Anterior cingulate cortex (tissue), 58 donors: ENCODE data around the gene DPYSL3.

Experiments used
- DNase-seq, 58 donors: peaks; one replicate each; lab custom pipeline; 2025; lab: John Stamatoyannopoulos, UW

DPYSL3 gene

DNA sequence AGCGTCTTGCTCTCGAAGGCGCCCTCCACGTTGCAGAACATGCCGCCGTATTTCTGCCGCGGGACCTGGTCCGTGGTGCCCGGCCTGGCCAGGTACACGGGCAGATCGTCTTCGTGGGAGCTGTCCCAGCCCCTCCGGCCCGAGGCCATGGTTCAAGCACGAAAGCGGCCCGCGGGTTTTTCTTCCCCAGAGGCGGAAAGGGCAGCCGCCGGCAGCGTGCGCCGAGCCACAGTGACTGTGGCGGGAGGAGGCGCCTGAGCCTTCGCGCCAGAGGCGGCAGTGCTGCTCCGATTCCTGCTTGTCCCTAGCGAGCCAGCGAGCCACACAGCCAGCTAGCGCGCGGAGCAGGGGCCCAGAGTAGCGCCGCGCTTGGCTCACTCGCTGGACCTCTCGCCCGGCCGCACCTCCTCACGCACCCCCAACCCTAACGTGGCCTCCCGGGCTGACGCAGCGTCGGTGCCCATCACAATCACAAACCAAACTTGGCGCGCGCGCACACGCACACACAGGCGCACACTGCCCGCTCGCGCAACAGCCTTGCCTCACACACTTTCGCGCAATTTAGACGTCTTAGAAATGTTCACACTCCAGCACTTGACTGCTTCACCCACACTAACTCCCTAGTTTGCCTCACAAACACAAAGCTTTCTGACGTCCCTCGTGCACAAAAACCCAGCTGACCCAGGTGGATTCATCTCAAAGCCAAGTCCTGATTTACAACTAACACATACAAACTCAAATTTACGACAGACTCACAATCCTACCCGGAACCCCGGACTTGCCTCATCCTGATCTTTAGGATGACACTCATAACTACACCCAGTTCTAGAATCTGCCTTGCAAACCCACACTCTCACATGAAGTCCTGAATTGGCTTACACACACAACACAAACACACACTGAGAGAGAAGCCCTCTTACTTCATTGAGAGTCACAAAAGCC is at the start of gene DPYSL3:
TSS of gene DPYSL3 (minus strand) at position 359 of the 942 bp plus-strand sequence. CDS start at position 149, 210 bp downstream.
- DNase-seq: peak in 52 of 58 donors; percentile 4 to 77 (median 46)

DNA sequence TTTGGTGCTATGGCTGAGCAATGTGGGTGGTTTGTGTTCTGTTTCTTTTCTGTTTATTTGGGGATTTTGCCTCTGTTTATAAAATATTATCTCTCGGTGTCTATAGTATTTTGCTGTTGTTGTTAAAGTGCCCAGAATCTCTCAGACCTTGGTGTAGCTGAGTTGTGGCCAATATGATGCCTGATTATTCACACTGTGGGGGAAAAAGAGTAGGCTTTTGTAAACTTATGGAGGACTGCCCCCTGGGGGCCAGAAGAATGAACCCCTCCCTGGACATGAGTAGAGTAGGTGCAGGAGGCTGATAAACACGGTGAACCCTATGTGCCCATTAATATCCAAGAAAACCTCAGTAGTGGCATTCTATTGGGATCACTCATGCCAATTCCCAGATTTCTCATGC is 49.0 kb upstream of the DPYSL3 start:
- peak in 9 of 58 donors; percentile 1 to 17 (median 8) for DNase-seq

DNA sequence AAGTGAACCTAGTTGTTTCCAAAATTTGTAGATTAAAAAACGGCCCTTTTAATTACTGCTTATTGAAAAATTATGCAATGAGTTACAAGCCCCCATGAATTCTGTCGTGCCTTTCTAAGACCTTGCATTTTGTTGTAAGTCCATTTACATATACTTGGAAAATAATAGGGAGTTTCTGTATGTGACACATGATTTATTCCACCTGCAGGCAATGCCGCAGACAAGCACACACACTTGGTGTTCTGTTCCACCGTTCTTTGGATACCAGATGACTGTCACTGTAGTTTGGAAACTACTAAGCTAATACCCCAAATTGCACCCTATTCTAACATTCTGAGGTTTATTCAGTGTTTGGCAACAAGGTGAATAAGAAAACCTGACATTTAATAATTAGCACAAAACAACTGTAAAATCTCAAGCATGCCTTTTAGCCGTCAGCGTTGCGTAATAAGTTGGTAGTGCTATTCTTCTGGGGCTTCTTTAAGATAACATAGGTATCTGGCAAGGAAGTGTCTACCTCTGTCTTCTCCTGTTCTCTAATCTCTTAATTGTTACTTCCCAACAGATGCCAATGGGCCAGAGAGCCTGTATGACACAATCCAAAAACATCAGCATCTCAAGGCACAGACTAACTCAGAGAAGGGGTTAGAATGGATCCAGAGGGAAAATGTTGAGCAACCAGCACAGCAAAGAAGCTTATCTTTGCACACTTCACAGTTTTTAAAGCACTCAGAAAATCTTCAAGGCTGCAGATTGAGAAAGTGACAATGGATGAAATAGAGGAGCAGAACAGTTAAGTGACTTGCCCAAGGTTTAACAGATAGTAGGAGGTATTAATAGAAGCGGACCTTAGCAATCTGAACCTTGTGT is 48.2 kb upstream of the DPYSL3 start:
- DNase-seq: no peak

DNA sequence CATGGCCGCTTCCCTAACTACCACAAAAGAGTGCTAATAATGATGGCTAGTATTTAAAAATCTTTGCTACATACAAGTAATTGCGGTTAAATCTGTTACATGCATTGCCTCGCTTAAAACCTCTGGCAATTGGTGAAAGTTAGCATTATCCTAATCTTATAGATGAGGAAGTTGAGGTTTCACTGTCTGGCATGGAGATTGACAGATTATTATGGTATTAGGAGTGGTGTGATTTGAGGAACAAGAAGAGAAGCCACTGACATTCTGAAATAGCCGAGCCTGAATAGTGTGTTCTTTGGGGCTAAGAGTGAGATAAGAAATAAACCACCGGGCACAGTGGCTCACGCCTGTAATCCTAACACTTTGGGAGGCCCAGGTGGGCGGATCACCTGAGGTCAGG is 45.3 kb upstream of the DPYSL3 start:
- no peak for DNase-seq

DNA sequence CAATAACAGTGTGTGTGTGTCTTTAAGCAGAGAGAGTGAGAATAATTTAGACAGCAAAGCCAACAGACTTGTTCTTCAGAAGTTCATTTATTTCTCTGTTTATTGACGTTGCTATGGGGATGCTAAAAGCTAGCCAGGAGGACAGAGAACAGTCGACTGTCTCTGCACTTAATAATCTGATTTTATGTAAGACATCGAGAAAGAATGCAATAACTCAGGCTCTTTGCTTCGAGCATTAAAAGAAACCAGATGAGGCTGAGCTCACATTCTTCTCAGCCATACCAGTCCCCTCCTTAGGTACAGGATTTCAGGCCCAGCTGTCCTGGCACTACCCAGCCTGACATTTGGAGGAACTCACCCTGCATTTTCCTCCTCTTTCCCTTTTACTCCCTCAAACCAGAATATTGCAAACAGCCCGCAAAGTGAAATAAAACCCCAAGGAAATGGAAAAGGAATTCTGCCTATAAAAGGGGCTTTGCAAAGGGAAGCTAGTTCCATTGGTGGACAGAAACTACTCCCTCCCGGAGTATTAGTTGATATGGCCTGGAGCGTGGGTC is 44.5 kb upstream of the DPYSL3 start:
- DNase-seq: peak in 2 of 58 donors; percentile 17 to 28

DNA sequence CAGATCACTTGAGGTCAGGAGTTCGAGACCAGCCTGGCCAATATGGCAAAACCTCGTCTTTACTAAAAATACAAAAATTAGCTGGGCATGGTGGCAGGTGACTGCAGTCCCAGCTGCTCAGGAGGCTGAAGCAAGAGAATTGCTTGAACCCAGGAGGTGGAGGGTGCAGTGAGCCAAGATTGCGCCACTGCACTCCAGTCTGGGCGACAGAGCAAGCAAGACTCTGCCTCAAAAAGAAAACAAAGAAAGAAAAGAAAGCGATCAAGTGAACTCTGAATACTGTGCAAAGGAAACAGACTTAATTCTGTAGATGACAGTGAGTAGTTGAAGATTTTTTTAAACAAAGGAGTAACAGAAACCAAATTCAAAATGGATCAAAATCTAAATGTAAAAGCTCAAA is 43.9 kb upstream of the DPYSL3 start:
- peak in 1 of 58 donors; percentile 3 for DNase-seq

DNA sequence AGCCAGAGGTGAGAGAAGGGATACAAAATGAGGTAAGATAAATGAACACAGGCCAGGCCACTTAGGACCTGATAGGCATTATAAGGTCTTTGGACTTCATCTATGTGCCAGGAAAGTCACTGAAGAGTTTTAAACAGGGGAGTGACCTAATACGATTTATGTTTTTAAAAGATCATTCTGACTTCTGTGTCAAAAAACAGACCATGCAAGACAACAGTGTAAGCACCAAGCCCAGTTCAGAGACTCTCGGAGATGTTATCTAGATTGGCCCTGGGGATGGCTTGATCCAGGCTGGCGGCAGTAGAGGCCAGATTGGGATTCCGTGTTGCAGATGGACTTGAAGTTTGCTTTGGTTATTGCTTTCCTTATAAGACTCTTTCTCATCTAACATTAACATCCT is 43.0 kb upstream of the DPYSL3 start:
- no peak for DNase-seq

DNA sequence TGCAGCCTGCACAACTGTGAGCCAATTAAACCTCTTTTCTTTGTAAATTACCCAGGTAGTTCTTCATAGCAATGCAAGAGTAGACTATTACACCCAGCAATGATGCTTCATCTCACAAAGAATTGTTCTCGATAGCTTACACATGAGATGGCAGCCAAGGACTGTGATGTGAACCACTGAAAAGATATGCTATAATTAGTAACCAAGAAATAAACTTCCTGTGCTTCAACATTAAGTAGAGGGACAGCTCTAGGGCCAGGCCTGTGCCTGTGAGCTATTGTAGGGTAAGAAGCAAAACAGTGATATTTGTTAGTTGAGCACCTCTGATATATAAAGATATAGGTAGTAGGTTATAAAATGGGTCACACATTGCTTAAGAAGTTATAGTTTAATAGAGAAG is 41.8 kb upstream of the DPYSL3 start:
- no peak for DNase-seq

DNA sequence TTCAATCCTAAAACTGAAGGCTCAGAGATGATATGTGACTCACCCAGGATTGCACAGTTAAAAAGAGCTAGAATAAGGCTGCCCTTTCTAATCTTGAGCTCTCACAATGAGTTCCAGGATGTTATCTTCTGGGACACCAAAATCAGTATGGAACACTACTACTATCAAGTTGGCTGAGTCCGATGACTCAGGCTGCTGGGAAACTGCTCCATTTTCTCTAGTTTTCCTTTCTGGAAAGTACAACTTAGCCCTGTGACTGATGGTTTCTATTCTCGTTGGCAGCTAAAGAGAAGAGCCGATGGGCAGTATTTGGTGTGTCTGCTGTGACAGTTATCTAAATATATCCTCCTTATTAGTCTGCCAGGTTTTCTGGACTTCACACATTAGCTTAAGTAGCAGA is 37.9 kb upstream of the DPYSL3 start:
- no peak for DNase-seq

DNA sequence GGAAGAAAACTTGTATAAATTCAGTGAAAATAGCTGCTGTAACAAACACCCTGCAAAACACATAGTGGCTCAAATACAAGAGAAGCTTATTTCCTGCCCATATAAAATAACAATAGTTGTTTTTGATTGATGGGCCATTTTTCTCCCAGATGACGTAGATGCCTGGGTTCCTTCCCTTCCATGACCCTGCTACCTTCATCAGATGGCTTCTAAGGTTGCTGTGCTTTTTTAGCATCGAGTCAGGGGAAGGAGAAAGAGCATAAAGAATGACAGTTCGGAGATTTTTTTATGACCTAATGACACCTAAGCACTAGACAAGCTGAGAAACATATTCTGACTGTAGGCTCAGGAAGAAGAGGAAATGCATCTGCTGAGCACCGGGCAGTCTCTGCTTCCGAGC is 34.7 kb upstream of the DPYSL3 start:
- no peak for DNase-seq

DNA sequence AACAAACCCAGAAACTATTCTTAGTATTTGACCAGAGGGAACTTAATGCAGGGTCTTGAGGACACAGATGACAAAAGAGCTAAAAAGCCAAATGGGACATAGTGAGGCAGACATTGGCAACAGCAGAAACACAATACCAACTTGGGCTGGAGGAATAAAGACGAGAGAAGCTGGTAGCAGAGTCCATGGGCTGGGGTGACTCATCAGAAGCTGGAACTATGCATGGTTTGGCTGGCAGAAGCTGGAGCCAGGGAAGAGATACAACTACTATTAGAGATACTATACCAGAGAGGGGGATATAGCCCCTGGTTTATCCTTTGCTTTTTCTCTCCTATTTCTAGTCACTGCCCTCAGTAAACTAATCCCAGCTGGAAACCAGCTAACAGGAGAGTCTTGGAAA is 29.2 kb upstream of the DPYSL3 start:
- DNase-seq: peak in 1 of 58 donors; percentile 2

DNA sequence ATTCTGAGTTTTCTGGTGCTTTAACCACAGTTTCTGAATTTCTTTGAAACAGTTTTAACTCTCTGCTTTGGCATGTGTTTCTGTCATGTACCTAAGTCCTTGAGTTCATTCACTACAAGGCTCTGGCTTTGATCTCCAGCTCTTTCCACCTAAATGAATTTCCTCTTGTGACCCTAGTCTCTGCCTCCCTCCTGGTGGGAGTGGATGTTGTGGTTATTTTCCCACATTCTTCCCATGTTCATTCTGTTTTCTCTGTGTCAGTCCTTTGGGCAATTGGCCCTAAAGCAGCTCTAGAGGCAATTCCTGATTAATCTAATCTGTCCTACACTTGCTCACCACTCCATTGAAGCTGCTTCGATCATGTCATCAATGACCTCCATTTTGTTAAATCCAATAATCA is 28.4 kb upstream of the DPYSL3 start:
- DNase-seq: no peak

DNA sequence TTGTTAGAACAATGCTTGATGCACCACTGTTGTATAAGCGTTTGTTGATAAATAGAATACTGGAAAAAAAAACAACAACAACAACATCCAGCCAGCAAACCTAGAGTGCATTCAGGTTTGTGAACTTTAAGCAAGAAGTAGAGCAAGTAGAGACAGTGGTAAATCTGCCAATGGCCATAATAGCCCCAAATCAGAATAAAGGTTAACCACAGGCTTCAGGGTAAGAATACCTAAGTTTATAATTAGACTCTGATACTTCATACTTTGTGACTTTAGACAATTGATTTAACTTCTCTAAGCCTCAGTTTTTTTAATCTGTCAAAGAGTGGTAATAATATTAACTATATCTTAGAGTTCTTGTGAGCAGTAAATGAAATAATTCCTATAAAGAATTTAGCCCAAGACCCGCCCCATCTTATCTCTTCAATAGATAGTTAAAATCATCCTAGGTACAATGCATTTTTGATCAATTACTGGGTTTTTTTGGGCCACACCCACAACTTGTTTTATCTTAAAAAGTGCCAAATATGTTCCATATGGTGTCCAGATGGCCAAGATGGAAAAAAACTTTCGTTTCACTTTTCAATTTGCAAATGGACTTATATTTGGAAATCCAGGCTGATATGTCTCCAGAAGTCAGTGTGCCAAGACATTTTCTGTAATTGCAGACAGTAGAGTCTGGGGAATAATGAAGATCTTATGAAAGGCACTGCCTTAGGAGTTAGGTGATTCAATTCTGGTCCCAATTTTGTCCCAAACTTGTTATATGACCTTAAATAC is 24.5 kb upstream of the DPYSL3 start:
- no peak for DNase-seq

DNA sequence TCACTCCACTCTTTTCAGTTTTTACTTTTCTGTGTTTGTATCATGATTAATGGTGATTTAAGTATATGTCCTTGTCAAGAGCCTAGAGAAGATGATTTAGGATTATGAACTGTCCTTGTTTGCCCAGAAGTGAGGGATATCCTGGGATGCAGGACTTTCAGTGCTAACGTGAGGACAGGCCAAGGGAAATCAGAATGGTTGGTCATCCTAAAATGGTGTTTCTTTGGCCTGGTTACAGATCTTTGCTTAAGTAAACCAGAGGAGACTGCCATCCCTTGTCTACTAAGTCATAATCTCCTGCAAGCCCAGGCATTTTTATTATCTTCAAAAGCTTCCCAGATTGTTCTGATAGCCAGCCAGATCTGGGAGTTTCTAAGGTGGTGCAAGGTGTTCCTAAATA is 22.3 kb upstream of the DPYSL3 start:
- no peak for DNase-seq

DNA sequence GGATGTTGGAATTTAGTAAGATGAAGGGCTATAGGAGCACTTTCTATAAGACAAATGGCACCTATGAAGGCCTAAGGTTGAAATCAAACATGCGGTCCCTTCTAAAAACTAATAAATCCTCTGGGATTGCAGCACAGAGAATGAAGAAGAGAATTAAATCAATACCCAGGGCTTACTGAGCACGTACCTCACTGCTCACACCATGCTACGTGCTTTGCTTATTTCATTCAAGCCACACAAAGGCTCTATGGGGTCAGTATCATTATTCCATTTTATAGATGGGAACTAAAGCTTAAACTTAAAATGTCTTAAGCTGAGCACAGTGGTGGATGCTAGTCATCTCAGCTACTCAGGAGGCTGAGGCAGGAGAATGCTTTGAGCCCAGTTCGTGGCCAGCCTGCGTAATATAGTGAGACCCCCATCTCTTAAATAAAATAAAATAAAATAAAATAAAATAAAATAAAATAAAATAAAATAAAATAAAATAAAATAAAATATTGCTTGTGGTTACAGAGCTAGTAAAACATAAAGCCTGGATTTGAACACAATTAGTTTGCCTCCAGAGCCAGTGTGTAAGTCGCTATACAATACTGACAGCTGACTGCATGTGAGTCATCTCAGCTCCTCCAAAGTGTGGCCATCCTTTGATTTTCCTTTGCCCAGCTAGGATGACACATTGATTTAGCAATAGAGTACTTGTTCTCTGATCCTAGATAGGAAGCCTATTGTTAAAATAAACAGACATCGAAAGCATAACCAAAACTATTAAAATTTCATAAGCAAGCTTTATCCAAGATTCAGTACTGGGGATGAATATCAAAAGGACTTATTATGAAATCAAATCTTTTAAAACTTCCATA is 20.9 kb upstream of the DPYSL3 start:
- DNase-seq: peak in 1 of 58 donors; percentile 2

DNA sequence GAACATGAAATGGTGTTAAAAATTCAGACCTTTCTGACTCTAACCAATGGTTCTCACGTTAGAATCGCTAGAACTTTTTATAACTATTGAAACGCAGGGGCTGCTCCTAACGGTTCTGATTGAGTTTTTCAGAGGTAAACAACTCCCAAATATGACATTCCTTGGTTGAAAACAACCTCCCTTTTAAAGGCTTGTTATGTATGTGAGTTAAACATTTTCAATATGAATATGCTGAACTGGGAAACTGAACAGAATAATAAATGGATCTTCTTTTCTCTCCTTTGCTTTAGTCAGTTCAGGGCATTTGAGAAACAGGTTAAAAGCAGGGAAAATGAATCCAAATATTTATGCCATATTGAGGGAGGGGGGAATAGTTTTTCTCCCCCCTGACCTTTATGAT is 13.2 kb upstream of the DPYSL3 start:
- DNase-seq: no peak

DNA sequence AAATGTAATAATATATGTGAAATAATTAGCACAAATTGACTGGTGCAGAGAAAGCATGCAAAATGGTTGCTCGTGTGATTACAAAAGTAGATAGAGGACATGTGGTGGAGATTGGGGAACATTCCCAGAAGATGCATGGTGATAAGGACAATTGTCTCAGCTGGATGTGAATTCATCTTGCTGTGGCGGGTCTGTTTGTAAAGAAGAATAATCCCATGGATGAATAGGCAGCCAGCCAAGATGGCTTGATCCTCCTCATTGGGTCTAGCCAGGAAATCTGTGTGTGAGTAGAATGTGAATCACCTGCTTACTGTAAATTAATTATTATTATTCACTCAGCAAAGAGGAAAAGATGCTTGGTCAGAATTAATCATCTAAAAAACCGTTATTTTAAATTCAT is 12.6 kb upstream of the DPYSL3 start:
- DNase-seq: peak in 1 of 58 donors; percentile 11

DNA sequence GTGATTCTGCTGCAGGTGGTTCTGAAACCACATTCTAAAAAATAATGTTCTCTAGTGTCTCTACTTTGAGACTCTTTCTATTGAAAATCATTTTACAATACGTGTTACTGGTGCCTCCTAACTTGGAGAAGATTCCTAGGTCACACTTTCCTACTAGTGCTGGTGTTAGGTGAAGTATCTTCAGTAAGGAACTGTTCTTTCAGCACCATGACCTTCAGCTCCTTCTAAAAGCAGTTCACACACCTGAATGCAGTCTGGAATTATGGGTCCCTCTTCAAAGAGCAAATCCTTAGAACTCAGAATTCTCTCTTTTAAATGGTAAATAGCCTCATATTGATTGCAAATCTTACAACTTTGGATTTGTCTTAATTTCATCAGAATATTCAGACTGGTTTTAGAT is 10.6 kb upstream of the DPYSL3 start:
- no peak for DNase-seq

DNA sequence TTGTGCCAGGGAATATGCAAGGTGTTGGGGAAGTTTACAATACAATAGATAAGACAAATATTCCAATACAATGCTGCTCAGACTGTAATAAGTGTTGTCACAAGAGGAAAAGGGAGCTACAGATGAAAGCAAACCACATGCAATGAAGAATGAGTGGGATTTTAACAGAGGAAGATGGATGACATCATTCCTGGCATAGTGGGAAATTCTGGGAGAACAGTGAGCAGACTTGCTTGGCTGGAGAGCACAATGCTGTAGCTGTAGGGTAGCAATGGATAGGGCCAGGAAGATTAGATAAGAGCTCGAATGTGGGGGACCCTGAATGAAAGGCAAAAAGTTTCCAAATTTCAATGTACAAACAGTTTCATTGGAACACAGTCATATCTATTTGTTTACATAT is 9.5 kb upstream of the DPYSL3 start:
- no peak for DNase-seq
